ENCODE results near the gene TAX1BP3. TPM values are rescaled to one million over a fixed set of nuclear protein-coding genes. Genes with fewer than 3 reads are reported as not detected.

The TAX1BP3 gene
- total RNA-seq, 1 experiment from 2014 or later = 360 TPM

DNA sequence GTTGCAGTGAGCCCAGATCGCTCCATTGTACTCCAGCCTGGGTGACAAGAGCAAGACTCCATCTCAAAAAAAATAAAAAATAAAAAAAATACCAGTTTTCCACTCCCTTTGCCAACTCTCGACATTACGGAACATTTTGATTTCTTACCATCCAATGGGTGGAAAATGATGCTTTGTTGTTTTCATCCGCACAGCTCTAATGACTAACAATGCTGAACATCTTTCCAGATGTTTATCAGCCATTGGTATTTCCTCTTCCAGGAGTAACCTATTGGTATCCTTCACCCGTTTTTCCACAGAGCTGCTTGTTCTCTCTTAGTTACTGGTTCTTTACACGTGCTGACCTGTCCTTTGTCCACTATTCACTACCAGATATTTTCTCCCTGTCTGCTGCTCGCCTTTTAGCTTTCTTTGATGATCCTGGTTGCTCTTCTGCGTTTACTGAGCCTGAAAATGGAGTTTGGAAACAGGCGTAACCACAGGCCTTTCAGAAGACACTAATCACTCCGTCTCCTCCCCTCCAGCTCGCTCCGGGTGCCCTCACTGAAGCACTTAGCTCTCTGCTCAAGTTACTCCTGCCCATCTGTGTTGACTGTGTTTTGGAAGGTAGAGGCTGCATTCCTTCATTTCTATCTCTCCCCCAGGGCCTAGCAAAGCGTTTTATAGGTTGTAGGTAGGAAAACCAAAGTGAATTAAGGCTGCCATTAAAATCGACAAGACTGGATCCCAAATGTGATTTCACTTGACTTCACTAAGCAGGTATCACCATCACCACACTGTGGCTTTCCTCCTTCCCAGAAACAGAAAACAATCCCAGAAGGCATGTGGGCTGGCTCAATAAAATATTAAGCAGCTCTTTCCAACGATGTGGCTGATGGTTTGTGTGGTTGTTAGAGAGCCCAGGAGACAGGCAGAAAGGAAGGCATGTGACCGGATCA, 41.3 kb downstream of the TAX1BP3 start:
- DNase-seq (ENCODE audit: low spot score) = no peak

DNA sequence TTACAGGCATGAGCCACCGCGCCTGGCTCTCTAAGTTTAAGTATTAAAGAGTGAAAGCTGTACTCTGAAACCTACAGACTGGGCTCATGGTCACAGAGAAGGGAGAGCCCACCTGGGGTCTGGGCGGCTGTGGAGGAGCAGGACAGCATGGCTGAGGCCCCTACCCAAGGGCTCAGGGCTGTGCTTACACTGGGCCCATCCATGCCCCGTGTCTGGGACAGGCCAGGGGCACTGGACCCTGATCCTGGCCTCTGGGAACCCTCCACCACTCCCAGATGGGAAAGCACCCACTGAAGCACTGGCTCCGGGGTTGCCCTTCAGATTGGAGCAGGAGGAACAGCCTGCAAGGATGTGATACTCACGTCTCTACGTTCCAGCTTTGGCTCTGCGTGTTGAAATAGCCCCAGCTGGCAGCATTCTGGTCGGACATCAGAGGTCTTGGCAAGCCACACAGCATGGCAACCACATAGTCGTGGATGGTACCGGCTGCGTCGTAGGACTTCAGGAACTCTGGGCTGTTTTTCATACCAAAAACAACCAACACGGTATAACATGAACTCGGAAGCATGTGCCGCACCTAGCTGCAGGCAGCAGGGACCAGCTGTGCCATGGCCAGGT, 45.3 kb downstream of the TAX1BP3 start:
- DNase-seq (ENCODE audit: low spot score) = no peak

DNA sequence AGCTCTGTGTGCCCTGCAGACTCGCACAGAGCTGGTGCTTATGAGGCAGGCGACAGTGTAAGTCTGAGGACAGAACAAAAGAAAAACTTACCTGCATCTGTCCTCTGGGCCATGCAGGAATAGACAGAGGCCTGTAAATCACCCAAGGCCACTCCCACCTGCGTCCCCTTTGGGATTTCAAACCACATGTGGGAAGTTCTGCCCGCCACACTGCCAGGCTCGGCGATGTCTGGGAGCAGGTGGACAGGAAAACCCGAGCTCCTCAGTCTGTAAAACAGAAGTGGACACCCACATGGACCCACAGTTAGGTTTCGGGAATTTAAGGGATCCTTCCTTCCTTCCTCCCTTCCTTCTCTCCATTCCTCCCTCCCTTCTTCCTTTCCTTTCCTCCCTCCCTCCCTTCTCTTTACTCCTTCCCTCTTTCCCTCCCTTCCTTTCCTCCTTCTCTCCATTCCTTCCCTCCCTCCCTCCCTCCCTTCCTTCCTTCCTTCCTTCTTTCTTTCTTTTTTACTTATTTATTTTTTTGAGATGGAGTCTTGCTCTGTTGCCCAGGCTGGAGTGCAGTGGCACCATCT, 47.1 kb downstream of the TAX1BP3 start:
- no peak for DNase-seq (ENCODE audit: low spot score)

GRCh38 chr17:3615160-3615870, 53.1 kb downstream of the TAX1BP3 start:
- DNase-seq (ENCODE audit: low spot score) = no peak

GRCh38 chr17:3613124-3613523, 55.3 kb downstream of the TAX1BP3 start:
- DNase-seq (ENCODE audit: low spot score) = no peak

Other genes with a start within 250 kb of the TAX1BP3 start
- not detected in 2 replicates for gene OR1E2, start 234.7 kb downstream of the TAX1BP3 start, total RNA-seq (2014; rRNA removed; shearing (Covaris generic))
- not detected in 2 replicates for gene SPATA22, start 196.8 kb downstream of the TAX1BP3 start, total RNA-seq (2014; rRNA removed; shearing (Covaris generic))
- gene ASPA, start 192.6 kb downstream of the TAX1BP3 start, total RNA-seq (2014; rRNA removed; shearing (Covaris generic)) = 0.09 TPM in 1 of 2 replicates, not detected in the other
- 1.2 and 1.8 TPM in 2 replicates for gene TRPV3, start 110.8 kb downstream of the TAX1BP3 start, total RNA-seq (2014; rRNA removed; shearing (Covaris generic))
- 0.79 and 1.0 TPM in 2 replicates for gene TRPV1, start 59.2 kb downstream of the TAX1BP3 start, total RNA-seq (2014; rRNA removed; shearing (Covaris generic))
- gene SHPK, start 32.3 kb downstream of the TAX1BP3 start, total RNA-seq (2014; rRNA removed; shearing (Covaris generic)) = 27.6 and 33.2 TPM in 2 replicates
- 36.0 and 37.8 TPM in 2 replicates for gene CTNS, start 31.8 kb downstream of the TAX1BP3 start, total RNA-seq (2014; rRNA removed; shearing (Covaris generic))
- 43.4 and 66.8 TPM in 2 replicates for gene EMC6, start 234 bp upstream of the TAX1BP3 start, total RNA-seq (2014; rRNA removed; shearing (Covaris generic))
- gene P2RX5, start 27.6 kb upstream of the TAX1BP3 start, total RNA-seq (2014; rRNA removed; shearing (Covaris generic)) = 32.7 and 35.4 TPM in 2 replicates
- gene HASPIN, start 55.3 kb upstream of the TAX1BP3 start, total RNA-seq (2014; rRNA removed; shearing (Covaris generic)) = 20.5 and 22.6 TPM in 2 replicates
- 70.5 and 88.5 TPM in 2 replicates for gene ITGAE, start 132.6 kb upstream of the TAX1BP3 start, total RNA-seq (2014; rRNA removed; shearing (Covaris generic))
- 22.1 and 28.1 TPM in 2 replicates for gene NCBP3, start 177.7 kb upstream of the TAX1BP3 start, total RNA-seq (2014; rRNA removed; shearing (Covaris generic))
- 11.2 and 12.9 TPM in 2 replicates for gene CAMKK1, start 224.5 kb upstream of the TAX1BP3 start, total RNA-seq (2014; rRNA removed; shearing (Covaris generic))
- gene P2RX1, start 247.9 kb upstream of the TAX1BP3 start, total RNA-seq (2014; rRNA removed; shearing (Covaris generic)) = 0.67 and 1.2 TPM in 2 replicates

All from A172 (cell line).